CD4-positive, alpha-beta T cell treated with Interleukin-4 for 4 hours (primary cell): ENCODE measurements around the gene ITGAE.
A peak's percentile ranks its signal among the peaks of the same experiment; 100 is the strongest.

Experiments used
- DNase-seq: peaks from one replicate; pipeline ENCODE4 v3.0.0-alpha.2; 2020

Gene ITGAE

GRCh38 chr17:3815925-3816324 lies 14.9 kb upstream of the ITGAE start:
- no peak for DNase-seq

- no peak for DNase-seq
Measured at GRCh38 chr17:3815122-3815521, 14.1 kb upstream of the ITGAE start.

GRCh38 chr17:3814361-3814760 lies 13.4 kb upstream of the ITGAE start:
- DNase-seq: no peak

- no peak for DNase-seq
Measured at GRCh38 chr17:3813171-3813570, 12.2 kb upstream of the ITGAE start.

GRCh38 chr17:3812771-3813170 lies 11.8 kb upstream of the ITGAE start:
- DNase-seq: no peak

- no peak for DNase-seq
Measured at GRCh38 chr17:3812284-3812683, 11.3 kb upstream of the ITGAE start.

- DNase-seq: no peak
Measured at GRCh38 chr17:3810019-3810418, 9.0 kb upstream of the ITGAE start.

GRCh38 chr17:3809135-3809534 lies 8.1 kb upstream of the ITGAE start:
- DNase-seq: no peak

GRCh38 chr17:3808701-3809100 lies 7.7 kb upstream of the ITGAE start:
- DNase-seq: no peak

GRCh38 chr17:3805581-3805980 lies 4.6 kb upstream of the ITGAE start:
- no peak for DNase-seq

- no peak for DNase-seq
Measured at GRCh38 chr17:3804503-3804931, 3.5 kb upstream of the ITGAE start.

GRCh38 chr17:3803308-3803640 lies 2.3 kb upstream of the ITGAE start:
- no peak for DNase-seq

- DNase-seq: no peak
Measured at GRCh38 chr17:3802461-3803307, 1.7 kb upstream of the ITGAE start.

GRCh38 chr17:3801792-3802191 lies 804 bp upstream of the ITGAE start:
- DNase-seq: no peak

GRCh38 chr17:3801347-3801746 lies 359 bp upstream of the ITGAE start:
- no peak for DNase-seq

- DNase-seq: no peak
Measured at GRCh38 chr17:3799181-3799945, 1.6 kb downstream of the ITGAE start.

GRCh38 chr17:3798273-3799180 lies 2.5 kb downstream of the ITGAE start:
- DNase-seq: peak; percentile 29

- peak; percentile 79 for DNase-seq
Measured at GRCh38 chr17:3796822-3797170, 4.2 kb downstream of the ITGAE start.

GRCh38 chr17:3796110-3796821 lies 4.7 kb downstream of the ITGAE start:
- DNase-seq: peak; percentile 96

- peak; percentile 45 for DNase-seq
Measured at GRCh38 chr17:3795390-3796102, 5.4 kb downstream of the ITGAE start.

GRCh38 chr17:3794557-3795389 lies 6.2 kb downstream of the ITGAE start:
- DNase-seq: peak; percentile 90
